Smooth muscle cell (in vitro differentiated cells): Measurements from ENCODE around the gene MICOS13. TPM values are rescaled to one million over a fixed set of nuclear protein-coding genes. Genes with fewer than 3 reads are reported as not detected.

ENCODE experiments used
- DNase-seq: peaks from one replicate; lab custom pipeline; 2025; ENCODE audit not compliant: unreplicated experiment; lab: John Stamatoyannopoulos, UW
- H2AFZ ChIP-seq: fragments of 200-600 bp; sonication (generic); 2 replicates; pipeline ENCODE4 v1.6.0; 2016; ENCODE audit warnings: antibody characterized with exemption, low read depth, mild to moderate bottlenecking
- H3F3A ChIP-seq: fragments of 200-600 bp; sonication (generic); 2 replicates; pipeline ENCODE4 v1.6.0; 2017; ENCODE audit warnings: antibody characterized with exemption, low read depth
- H3K27ac ChIP-seq: fragments of 200-600 bp; sonication (generic); 2 replicates; pipeline ENCODE4 v1.5.1; 2016; ENCODE audit warnings: low read depth, mild to moderate bottlenecking
- H3K27me3 ChIP-seq: fragments of 200-600 bp; sonication (generic); 2 replicates; pipeline ENCODE4 v1.6.1; 2016; ENCODE audit warnings: low read depth, mild to moderate bottlenecking
- H3K36me3 ChIP-seq: fragments of 200-600 bp; sonication (generic); 2 replicates; pipeline ENCODE4 v1.5.1; 2016; ENCODE audit warnings: low read depth
- H3K4me1 ChIP-seq: fragments of 200-600 bp; sonication (generic); 2 replicates; pipeline ENCODE4 v1.5.1; 2016; ENCODE audit warnings: low read depth
- H3K4me2 ChIP-seq: fragments of 200-600 bp; sonication (generic); 2 replicates; pipeline ENCODE4 v1.6.0; 2016; ENCODE audit warnings: mild to moderate bottlenecking
- H3K4me3 ChIP-seq: fragments of 200-600 bp; sonication (generic); 2 replicates; pipeline ENCODE4 v1.5.1; 2016; ENCODE audit warnings: mild to moderate bottlenecking
- H3K79me2 ChIP-seq: fragments of 200-600 bp; sonication (generic); 2 replicates; pipeline ENCODE4 v1.6.0; 2016; ENCODE audit warnings: low read depth, mild to moderate bottlenecking
- H3K9ac ChIP-seq: fragments of 200-600 bp; sonication (generic); 2 replicates; pipeline ENCODE4 v1.6.0; 2016; ENCODE audit warnings: low read depth
- H3K9me3 ChIP-seq: fragments of 200-600 bp; sonication (generic); replicated peaks from 2 replicates; pipeline ENCODE4 v1.5.1; 2016; ENCODE audit warnings: low read depth
- H4K20me1 ChIP-seq: fragments of 200-600 bp; sonication (generic); 2 replicates; pipeline ENCODE4 v1.6.0; 2016; ENCODE audit warnings: low read depth
- CTCF ChIP-seq: fragments of 200-600 bp; sonication (generic); IDR thresholded peaks from 2 replicates; pipeline ENCODE4 v1.5.1; 2017; ENCODE audit warnings: borderline replicate concordance, mild to moderate bottlenecking, antibody characterized with exemption; ENCODE audit not compliant: insufficient read depth, poor library complexity, severe bottlenecking
- WGBS: methylation state at CpG from one replicate; pipeline ENCODE4 v1.1.7; 2016; ENCODE audit warnings: low lambda C conversion rate; 5-methylcytosine and 5-hydroxymethylcytosine counted together
- polyA plus RNA-seq: library from polyadenylated mRNA; unstranded; fragments of >200 nt; fragmentation: Nextera tagmentation; extraction: Ambion mirVana; gene quantifications from 2 replicates; pipeline ENCODE4 v1.2.1, GENCODE V29; 2016
- total RNA-seq: library from RNA; depleted of rRNA; stranded (reverse); fragments of >200 nt; gene quantifications from 2 replicates; pipeline ENCODE4 v1.2.3, GENCODE V29; 2014

Gene MICOS13
- total and polyA plus RNA-seq, 2 experiments from 2014 or later, result 45.2 to 151 TPM

- Histone ChIP-seq H3K27ac (peak overlapping the region; percentile 11), H3K9ac (no peak overlapping the region), H3K27me3 (no peaks in the 10 kb centered on the region), H3F3A (no peaks in the 10 kb centered on the region), H3K79me2 (no peaks in the 10 kb centered on the region), H3K4me2 (no peak overlapping the region), H3K4me3 (no peak overlapping the region), H2AFZ (no peak overlapping the region), H3K36me3 (peaks cover 9% of the 10 kb centered on the region), H4K20me1 (peaks cover 13% of the 10 kb centered on the region), H3K4me1 (no peaks in the 10 kb centered on the region), H3K9me3 (no peaks in the 10 kb centered on the region)
- 96% methylated on average over 19 of the region's 26 CpGs for WGBS
- no peak for DNase-seq
- no peak for TF ChIP-seq CTCF
Measured at GRCh38 chr19:5666921-5667610, 13.2 kb downstream of the MICOS13 start.

- no peak overlapping the region for H2AFZ ChIP-seq
- no peak overlapping the region for H3K4me3 ChIP-seq
- TF ChIP-seq CTCF, result no peak
- H3F3A ChIP-seq, result no peaks in the 10 kb centered on the region
- H3K79me2 ChIP-seq, result no peaks in the 10 kb centered on the region
- peaks cover 9% of the 10 kb centered on the region for H3K36me3 ChIP-seq
- H3K9ac ChIP-seq, result no peak overlapping the region
- WGBS, result 90% methylated on average over 10 of the region's 10 CpGs
- no peaks in the 10 kb centered on the region for H3K27me3 ChIP-seq
- DNase-seq, result no peak
- H3K27ac ChIP-seq, result no peak overlapping the region
- peaks cover 13% of the 10 kb centered on the region for H4K20me1 ChIP-seq
- H3K4me1 ChIP-seq, result no peaks in the 10 kb centered on the region
- H3K9me3 ChIP-seq, result no peaks in the 10 kb centered on the region
- no peak overlapping the region for H3K4me2 ChIP-seq
Measured at GRCh38 chr19:5665781-5666513, 14.4 kb downstream of the MICOS13 start.

- no peak for DNase-seq
- Histone ChIP-seq H4K20me1 (peaks cover 13% of the 10 kb centered on the region), H3K4me3 (no peak overlapping the region)
Measured at GRCh38 chr19:5664515-5664914, 15.8 kb downstream of the MICOS13 start.

More at GRCh38 chr19:5664515-5664914, 15.8 kb downstream of the MICOS13 start:
- H3K27me3 ChIP-seq, result no peaks in the 10 kb centered on the region
- H3K4me1 ChIP-seq, result no peaks in the 10 kb centered on the region
- H3K9ac ChIP-seq, result no peak overlapping the region
- no peaks in the 10 kb centered on the region for H3K79me2 ChIP-seq
- no peak for TF ChIP-seq CTCF
- H3K27ac ChIP-seq, result no peak overlapping the region
- H2AFZ ChIP-seq, result no peak overlapping the region
- WGBS, result 93% methylated on average over 2 of the region's 2 CpGs
- peaks cover 9% of the 10 kb centered on the region for H3K36me3 ChIP-seq
- no peak overlapping the region for H3K4me2 ChIP-seq
- no peaks in the 10 kb centered on the region for H3K9me3 ChIP-seq
- no peaks in the 10 kb centered on the region for H3F3A ChIP-seq
